Stimulated activated CD8-positive, alpha-beta memory T cell treated with anti-CD3 and anti-CD28 coated beads, Interleukin-7, amount 100 ng/mL, for 24 hours (primary cell): ENCODE results near the gene DGKB.

Experiments used
- DNase-seq: peaks from one replicate; pipeline ENCODE4 v3.0.0-alpha.2; 2020; ENCODE audit warnings: low read depth

DGKB gene

GRCh38 chr7:14760730-14761478, 141.6 kb downstream of the DGKB start:
- DNase-seq: no peak

- no peak for DNase-seq
Observed at GRCh38 chr7:14759785-14760184, 142.8 kb downstream of the DGKB start.

- no peak for DNase-seq
Observed at GRCh38 chr7:14754631-14755030, 147.9 kb downstream of the DGKB start.

GRCh38 chr7:14752301-14752700, 150.2 kb downstream of the DGKB start:
- DNase-seq: no peak

GRCh38 chr7:14751461-14751860, 151.1 kb downstream of the DGKB start:
- DNase-seq: no peak

- no peak for DNase-seq
Observed at GRCh38 chr7:14748461-14748860, 154.1 kb downstream of the DGKB start.

- DNase-seq: no peak
Observed at GRCh38 chr7:14747701-14748100, 154.8 kb downstream of the DGKB start.

GRCh38 chr7:14745076-14745475, 157.5 kb downstream of the DGKB start:
- DNase-seq: no peak

GRCh38 chr7:14740606-14741005, 161.9 kb downstream of the DGKB start:
- DNase-seq: no peak

GRCh38 chr7:14739841-14740185, 162.7 kb downstream of the DGKB start:
- DNase-seq: no peak

GRCh38 chr7:14739168-14739840, 163.2 kb downstream of the DGKB start:
- no peak for DNase-seq

GRCh38 chr7:14738086-14738485, 164.5 kb downstream of the DGKB start:
- DNase-seq: no peak

GRCh38 chr7:14734839-14735321, 167.7 kb downstream of the DGKB start:
- DNase-seq: no peak

GRCh38 chr7:14720785-14721184, 181.8 kb downstream of the DGKB start:
- no peak for DNase-seq

GRCh38 chr7:14717816-14718215, 184.7 kb downstream of the DGKB start:
- no peak for DNase-seq

- DNase-seq: no peak
Observed at GRCh38 chr7:14717169-14717568, 185.4 kb downstream of the DGKB start.

GRCh38 chr7:14714161-14714728, 188.3 kb downstream of the DGKB start:
- no peak for DNase-seq

GRCh38 chr7:14698239-14698638, 204.3 kb downstream of the DGKB start:
- DNase-seq: no peak

GRCh38 chr7:14697684-14698083, 204.9 kb downstream of the DGKB start:
- no peak for DNase-seq

GRCh38 chr7:14691597-14692203, 210.9 kb downstream of the DGKB start:
- peak; percentile 36 for DNase-seq

- DNase-seq: no peak
Observed at GRCh38 chr7:14691034-14691433, 211.5 kb downstream of the DGKB start.

GRCh38 chr7:14690486-14690885, 212.1 kb downstream of the DGKB start:
- DNase-seq: no peak

GRCh38 chr7:14690075-14690474, 212.5 kb downstream of the DGKB start:
- no peak for DNase-seq
